Smooth muscle cell (in vitro differentiated cells): ENCODE results near the gene ALKBH5. TPM values are rescaled to one million over a fixed set of nuclear protein-coding genes. Genes with fewer than 3 reads are reported as not detected.
A peak's percentile ranks its signal among the peaks of the same experiment; 100 is the strongest.

Experiments
- DNase-seq: peaks from one replicate; lab custom pipeline; 2025; ENCODE audit not compliant: unreplicated experiment; lab: John Stamatoyannopoulos, UW
- H2AFZ ChIP-seq: fragments of 200-600 bp; sonication (generic); 2 replicates; pipeline ENCODE4 v1.6.0; 2016; ENCODE audit warnings: antibody characterized with exemption, low read depth, mild to moderate bottlenecking
- H3F3A ChIP-seq: fragments of 200-600 bp; sonication (generic); 2 replicates; pipeline ENCODE4 v1.6.0; 2017; ENCODE audit warnings: antibody characterized with exemption, low read depth
- H3K27ac ChIP-seq: fragments of 200-600 bp; sonication (generic); 2 replicates; pipeline ENCODE4 v1.5.1; 2016; ENCODE audit warnings: low read depth, mild to moderate bottlenecking
- H3K27me3 ChIP-seq: fragments of 200-600 bp; sonication (generic); 2 replicates; pipeline ENCODE4 v1.6.1; 2016; ENCODE audit warnings: low read depth, mild to moderate bottlenecking
- H3K36me3 ChIP-seq: fragments of 200-600 bp; sonication (generic); 2 replicates; pipeline ENCODE4 v1.5.1; 2016; ENCODE audit warnings: low read depth
- H3K4me1 ChIP-seq: fragments of 200-600 bp; sonication (generic); 2 replicates; pipeline ENCODE4 v1.5.1; 2016; ENCODE audit warnings: low read depth
- H3K4me2 ChIP-seq: fragments of 200-600 bp; sonication (generic); 2 replicates; pipeline ENCODE4 v1.6.0; 2016; ENCODE audit warnings: mild to moderate bottlenecking
- H3K4me3 ChIP-seq: fragments of 200-600 bp; sonication (generic); 2 replicates; pipeline ENCODE4 v1.5.1; 2016; ENCODE audit warnings: mild to moderate bottlenecking
- H3K79me2 ChIP-seq: fragments of 200-600 bp; sonication (generic); 2 replicates; pipeline ENCODE4 v1.6.0; 2016; ENCODE audit warnings: low read depth, mild to moderate bottlenecking
- H3K9ac ChIP-seq: fragments of 200-600 bp; sonication (generic); 2 replicates; pipeline ENCODE4 v1.6.0; 2016; ENCODE audit warnings: low read depth
- H3K9me3 ChIP-seq: fragments of 200-600 bp; sonication (generic); replicated peaks from 2 replicates; pipeline ENCODE4 v1.5.1; 2016; ENCODE audit warnings: low read depth
- H4K20me1 ChIP-seq: fragments of 200-600 bp; sonication (generic); 2 replicates; pipeline ENCODE4 v1.6.0; 2016; ENCODE audit warnings: low read depth
- CTCF ChIP-seq: fragments of 200-600 bp; sonication (generic); IDR thresholded peaks from 2 replicates; pipeline ENCODE4 v1.5.1; 2017; ENCODE audit warnings: borderline replicate concordance, mild to moderate bottlenecking, antibody characterized with exemption; ENCODE audit not compliant: insufficient read depth, poor library complexity, severe bottlenecking
- WGBS: methylation state at CpG from one replicate; pipeline ENCODE4 v1.1.7; 2016; ENCODE audit warnings: low lambda C conversion rate; 5-methylcytosine and 5-hydroxymethylcytosine counted together
- polyA plus RNA-seq: library from polyadenylated mRNA; unstranded; fragments of >200 nt; fragmentation: Nextera tagmentation; extraction: Ambion mirVana; gene quantifications from 2 replicates; pipeline ENCODE4 v1.2.1, GENCODE V29; 2016
- total RNA-seq: library from RNA; depleted of rRNA; stranded (reverse); fragments of >200 nt; gene quantifications from 2 replicates; pipeline ENCODE4 v1.2.3, GENCODE V29; 2014

ALKBH5 gene
- total and polyA plus RNA-seq, 2 experiments from 2014 or later, result 93.1 to 119 TPM

- H3F3A ChIP-seq, result no peaks in the 10 kb centered on the region
- H3K4me2 ChIP-seq, result no peak overlapping the region
- H3K36me3 ChIP-seq, result no peaks in the 10 kb centered on the region
- H2AFZ ChIP-seq, result no peak overlapping the region
- no peak overlapping the region for H3K27ac ChIP-seq
- DNase-seq, result no peak
- H3K79me2 ChIP-seq, result no peaks in the 10 kb centered on the region
- H3K27me3 ChIP-seq, result no peaks in the 10 kb centered on the region
- H4K20me1 ChIP-seq, result no peaks in the 10 kb centered on the region
- no peak overlapping the region for H3K4me3 ChIP-seq
- no peak overlapping the region for H3K9ac ChIP-seq
- no peaks in the 10 kb centered on the region for H3K9me3 ChIP-seq
- TF ChIP-seq CTCF, result no peak
- WGBS, result 88% methylated on average over 8 of the region's 8 CpGs
- peaks cover 10% of the 10 kb centered on the region for H3K4me1 ChIP-seq
Observed at GRCh38 chr17:18156171-18156975, 27.3 kb upstream of the ALKBH5 start.

- 98% methylated on average over 10 of the region's 10 CpGs for WGBS
- H3K79me2 ChIP-seq, result no peaks in the 10 kb centered on the region
- no peak overlapping the region for H3K9ac ChIP-seq
- H3K36me3 ChIP-seq, result no peaks in the 10 kb centered on the region
- no peaks in the 10 kb centered on the region for H4K20me1 ChIP-seq
- H3K27me3 ChIP-seq, result no peaks in the 10 kb centered on the region
- no peak overlapping the region for H3K4me2 ChIP-seq
- H3K27ac ChIP-seq, result no peak overlapping the region
- no peak for TF ChIP-seq CTCF
- H3K4me1 ChIP-seq, result peaks cover 10% of the 10 kb centered on the region
- no peak for DNase-seq
- H3F3A ChIP-seq, result no peaks in the 10 kb centered on the region
- H3K9me3 ChIP-seq, result no peaks in the 10 kb centered on the region
- no peak overlapping the region for H2AFZ ChIP-seq
- no peak overlapping the region for H3K4me3 ChIP-seq
Observed at GRCh38 chr17:18156976-18157280, 26.7 kb upstream of the ALKBH5 start.

- Histone ChIP-seq H3K27me3 (no peaks in the 10 kb centered on the region), H4K20me1 (no peaks in the 10 kb centered on the region), H3K4me3 (no peak overlapping the region), H3K4me2 (peak overlapping the region; percentile 83), H3K9me3 (no peaks in the 10 kb centered on the region), H3K4me1 (peaks cover 10% of the 10 kb centered on the region), H3F3A (no peaks in the 10 kb centered on the region), H2AFZ (no peak overlapping the region), H3K36me3 (no peaks in the 10 kb centered on the region), H3K27ac (no peak overlapping the region), H3K79me2 (no peaks in the 10 kb centered on the region), H3K9ac (no peak overlapping the region)
- no peak for DNase-seq
- TF ChIP-seq CTCF, result no peak
- WGBS, result 74% methylated on average over 17 of the region's 22 CpGs
Observed at GRCh38 chr17:18157354-18157985, 26.2 kb upstream of the ALKBH5 start.
